DND-41 (cell line): ENCODE data around the gene ABLIM2.

ENCODE experiments used
- CTCF ChIP-seq: IDR thresholded peaks from 2 replicates; pipeline ENCODE4 v1.5.1; 2012; ENCODE audit warnings: borderline replicate concordance, low read length, moderate library complexity, mild to moderate bottlenecking; ENCODE audit not compliant: poor library complexity, severe bottlenecking; ENCODE audit errors: extremely low read depth
- EZH2 ChIP-seq: IDR thresholded peaks from 3 replicates; pipeline ENCODE4 v1.6.1; 2012; ENCODE audit warnings: borderline replicate concordance, low read depth, mild to moderate bottlenecking, moderate library complexity, low read length, inconsistent platforms; ENCODE audit not compliant: severe bottlenecking

GRCh38 chr4:8112036-8112576, 46.5 kb downstream of the ABLIM2 start:
- no peak for TF ChIP-seq CTCF
- TF ChIP-seq EZH2: no peak
